Measurements from ENCODE around the gene LPP. TPM values are rescaled to one million over a fixed set of nuclear protein-coding genes. Genes with fewer than 3 reads are reported as not detected.

LPP gene
- total RNA-seq, 4 donors from 2014 or later = 45.9 to 81.1 (median 63.0) TPM

DNA sequence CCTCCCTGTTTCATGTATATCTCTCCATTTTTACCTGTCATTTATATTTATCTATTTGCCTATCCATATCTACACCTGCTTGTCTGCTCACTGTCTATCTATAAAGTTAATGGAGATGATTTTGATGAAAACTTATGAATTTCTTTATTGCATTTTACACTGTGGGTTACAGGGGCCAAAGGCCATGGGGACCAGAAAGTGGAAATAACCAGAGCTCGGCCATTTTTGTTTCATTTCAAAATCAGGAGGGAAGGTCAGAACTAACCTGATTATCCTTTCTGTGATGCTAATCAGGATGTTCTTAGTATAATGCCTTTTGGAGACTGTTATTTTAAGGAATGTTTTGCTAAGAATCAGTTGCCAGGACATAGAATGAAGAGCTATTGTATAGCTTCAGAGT, 147.2 kb downstream of the LPP start:
- intact Hi-C loops (cut with DNase I; ENCODE audit: low total_unique reads) = no loop called here
- 100% methylated on average over 1 of the region's 1 CpG for WGBS, 2 donors
- TF ChIP-seq POLR2A (IDR thresholded peaks at IDR 0.05) = no peak
- TF ChIP-seq, protein P1, sequence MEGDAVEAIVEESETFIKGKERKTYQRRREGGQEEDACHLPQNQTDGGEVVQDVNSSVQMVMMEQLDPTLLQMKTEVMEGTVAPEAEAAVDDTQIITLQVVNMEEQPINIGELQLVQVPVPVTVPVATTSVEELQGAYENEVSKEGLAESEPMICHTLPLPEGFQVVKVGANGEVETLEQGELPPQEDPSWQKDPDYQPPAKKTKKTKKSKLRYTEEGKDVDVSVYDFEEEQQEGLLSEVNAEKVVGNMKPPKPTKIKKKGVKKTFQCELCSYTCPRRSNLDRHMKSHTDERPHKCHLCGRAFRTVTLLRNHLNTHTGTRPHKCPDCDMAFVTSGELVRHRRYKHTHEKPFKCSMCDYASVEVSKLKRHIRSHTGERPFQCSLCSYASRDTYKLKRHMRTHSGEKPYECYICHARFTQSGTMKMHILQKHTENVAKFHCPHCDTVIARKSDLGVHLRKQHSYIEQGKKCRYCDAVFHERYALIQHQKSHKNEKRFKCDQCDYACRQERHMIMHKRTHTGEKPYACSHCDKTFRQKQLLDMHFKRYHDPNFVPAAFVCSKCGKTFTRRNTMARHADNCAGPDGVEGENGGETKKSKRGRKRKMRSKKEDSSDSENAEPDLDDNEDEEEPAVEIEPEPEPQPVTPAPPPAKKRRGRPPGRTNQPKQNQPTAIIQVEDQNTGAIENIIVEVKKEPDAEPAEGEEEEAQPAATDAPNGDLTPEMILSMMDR (IDR thresholded peaks at IDR 0.05) = no peak
- H3K4me3 ChIP-seq (ENCODE audit: low read depth, poor library complexity, severe bottlenecking) = no peak overlapping the region
- no peak for DNase-seq (ENCODE audit: low spot score in 2 of 2)

DNA sequence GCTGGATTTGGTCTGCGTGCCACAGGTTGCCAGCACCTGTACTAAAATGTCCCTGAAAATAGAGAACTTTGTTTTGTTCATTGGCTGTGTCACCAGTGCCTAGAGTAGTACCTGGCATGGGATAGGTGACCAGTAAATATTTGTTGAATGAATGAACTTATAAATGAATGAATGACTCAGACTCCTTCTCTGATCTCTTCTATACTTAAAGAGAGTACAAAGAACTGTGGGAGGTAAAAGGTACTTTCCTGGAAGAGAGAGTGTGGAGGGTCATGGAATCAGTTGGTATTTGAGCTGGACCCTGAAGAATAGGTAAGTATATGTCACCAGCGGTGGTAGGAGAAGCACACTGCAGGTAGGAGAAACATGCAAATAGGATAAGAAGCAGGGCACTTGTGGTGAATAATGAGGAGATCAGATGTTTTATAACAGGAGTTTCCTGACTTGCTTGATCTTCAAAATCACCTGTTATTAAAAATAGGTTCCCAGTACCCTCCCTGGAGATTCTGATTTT, 149.4 kb downstream of the LPP start:
- intact Hi-C loops (cut with DNase I; ENCODE audit: low total_unique reads) = no loop called here
- no peak for DNase-seq (ENCODE audit: low spot score in 2 of 2)
- WGBS, 2 donors = 94 to 97% methylated on average over 2 of the region's 2 CpGs

DNA sequence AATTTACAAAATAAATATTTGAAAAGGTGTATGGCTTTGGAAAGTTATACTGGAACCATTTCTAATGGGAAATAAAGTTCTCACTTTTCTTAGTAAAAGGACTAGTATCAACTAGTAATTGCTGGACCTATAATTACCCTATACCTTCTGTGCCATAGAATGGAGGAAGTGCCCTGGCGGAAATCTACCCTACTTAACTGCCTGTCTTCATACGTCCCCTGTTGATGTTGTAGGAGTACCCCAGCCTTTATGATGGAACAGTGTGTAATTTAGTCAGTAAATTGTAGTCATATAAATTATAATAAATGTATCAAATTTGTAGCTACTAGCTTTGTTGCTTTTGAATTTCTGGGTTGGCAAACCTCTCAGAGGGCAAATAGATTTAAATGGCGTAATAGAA, 149.9 kb downstream of the LPP start:
- intact Hi-C loops (cut with DNase I; ENCODE audit: low total_unique reads) = no loop called here
- no peak overlapping the region for H3K4me3 ChIP-seq (ENCODE audit: low read depth, poor library complexity, severe bottlenecking)
- no peak for DNase-seq (ENCODE audit: low spot score in 2 of 2)
- no peak for TF ChIP-seq POLR2A (IDR thresholded peaks at IDR 0.05)
- TF ChIP-seq, protein P1 (IDR thresholded peaks at IDR 0.05) = no peak
- 92 to 97% methylated on average over 3 of the region's 3 CpGs for WGBS, 2 donors

More for the DNA sequence above, 149.4 kb downstream of the LPP start:
- H3K4me3 ChIP-seq (ENCODE audit: low read depth, poor library complexity, severe bottlenecking) = no peak overlapping the region
- TF ChIP-seq POLR2A (IDR thresholded peaks at IDR 0.05) = no peak
- TF ChIP-seq, protein P1 (IDR thresholded peaks at IDR 0.05) = no peak

DNA sequence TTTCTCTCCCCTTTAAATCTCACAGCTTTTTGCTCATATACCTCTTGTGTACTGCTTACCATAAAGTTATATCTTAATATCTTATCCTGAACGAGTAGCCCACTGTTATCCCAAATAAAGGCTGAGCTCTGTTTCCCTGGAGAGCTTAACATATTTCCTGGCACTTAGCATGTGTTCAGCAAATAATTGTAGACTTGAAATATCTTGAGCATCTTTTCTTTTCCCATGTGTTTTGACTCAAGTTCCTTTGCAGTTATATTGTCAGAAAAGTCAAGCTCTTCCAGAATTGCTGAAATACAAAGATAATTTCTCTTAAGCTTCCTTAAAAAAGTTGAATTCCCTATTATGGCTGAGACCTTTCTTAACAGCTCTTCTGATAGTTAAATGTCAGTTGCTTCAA, 150.5 kb downstream of the LPP start:
- no peak overlapping the region for H3K4me3 ChIP-seq (ENCODE audit: low read depth, poor library complexity, severe bottlenecking)
- intact Hi-C loops (cut with DNase I; ENCODE audit: low total_unique reads) = no loop called here
- TF ChIP-seq, protein P1 (IDR thresholded peaks at IDR 0.05) = no peak
- TF ChIP-seq POLR2A (IDR thresholded peaks at IDR 0.05) = no peak
- DNase-seq (ENCODE audit: low spot score in 2 of 2) = no peak
- 25 to 43% methylated on average over 1 of the region's 1 CpG for WGBS, 2 donors

DNA sequence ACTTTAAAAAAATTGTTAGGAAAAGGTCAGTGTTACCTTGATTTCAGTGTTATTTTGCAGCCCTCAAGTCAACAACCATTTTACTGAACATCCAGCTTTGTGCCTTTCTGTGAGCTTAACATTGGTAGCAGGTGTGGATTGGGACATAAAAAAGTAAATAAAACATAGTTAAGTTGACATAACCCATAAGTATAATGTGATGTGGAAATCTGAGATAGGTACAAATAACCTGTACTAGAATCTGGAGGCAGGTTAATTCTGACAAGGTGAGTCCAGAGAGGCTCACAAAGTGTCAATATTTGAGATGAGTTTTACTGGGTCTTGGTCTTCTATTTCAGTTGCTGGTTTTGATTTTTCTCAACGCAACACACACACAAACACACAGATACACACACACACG, 151.3 kb downstream of the LPP start:
- intact Hi-C loops (cut with DNase I; ENCODE audit: low total_unique reads) = no loop called here
- TF ChIP-seq, protein P1 (IDR thresholded peaks at IDR 0.05) = no peak
- no peak for TF ChIP-seq POLR2A (IDR thresholded peaks at IDR 0.05)
- no peak overlapping the region for H3K4me3 ChIP-seq (ENCODE audit: low read depth, poor library complexity, severe bottlenecking)
- DNase-seq (ENCODE audit: low spot score in 2 of 2) = no peak
- WGBS, 2 donors = 98 to 100% methylated on average over 2 of the region's 2 CpGs

DNA sequence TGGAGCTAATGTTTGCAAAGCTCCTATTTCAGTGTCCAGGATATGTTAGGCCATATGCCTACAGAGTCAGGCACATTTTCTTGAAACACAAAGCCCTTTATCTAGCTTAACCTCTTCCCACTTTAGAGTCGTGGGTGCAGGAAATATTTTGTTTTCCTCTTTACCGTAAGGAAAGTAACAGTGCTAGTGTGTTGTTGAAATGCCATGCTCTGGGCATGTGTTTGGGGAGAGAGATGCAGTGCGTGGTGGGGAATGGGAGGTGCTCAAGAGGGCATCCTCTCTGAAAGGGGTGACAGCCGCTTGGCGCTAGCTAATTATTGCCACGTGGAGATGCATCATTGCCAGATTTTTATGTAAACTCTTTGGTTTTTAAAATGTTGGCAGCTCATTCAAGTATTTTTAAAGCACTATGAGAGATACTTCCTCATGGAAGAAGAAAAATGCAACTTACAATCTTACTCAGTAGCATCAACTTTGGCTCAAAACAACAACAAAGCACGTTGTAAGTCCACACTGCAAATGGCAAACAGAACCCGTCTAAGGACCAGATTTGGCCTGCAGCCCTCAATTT, 152.6 kb downstream of the LPP start:
- intact Hi-C loops (cut with DNase I; ENCODE audit: low total_unique reads) = no loop called here
- WGBS, 2 donors = 54 to 56% methylated on average over 8 of the region's 8 CpGs
- H3K4me3 ChIP-seq (ENCODE audit: low read depth, poor library complexity, severe bottlenecking) = no peak overlapping the region
- no peak for DNase-seq (ENCODE audit: low spot score in 2 of 2)
- no peak for TF ChIP-seq POLR2A (IDR thresholded peaks at IDR 0.05)
- TF ChIP-seq, protein P1 (IDR thresholded peaks at IDR 0.05) = no peak
